Glomerular endothelial cell (primary cell): ENCODE measurements around the gene CDT1. TPM values are rescaled to one million over a fixed set of nuclear protein-coding genes. Genes with fewer than 3 reads are reported as not detected.
"Not testable (repeated sequence)": the region's sequence is repeated elsewhere in the genome, so short reads cannot be mapped to it uniquely, and the experiment has no call there.

Source experiments
- DNase-seq: peaks from one replicate; pipeline ENCODE4 v3.0.0-alpha.2; 2011; ENCODE audit warnings: low read depth, low spot score; ENCODE audit errors: extremely low read depth
- total RNA-seq: library from RNA; depleted of rRNA; stranded (reverse); fragments of >200 nt; gene quantifications from 2 replicates; pipeline ENCODE4 v1.2.3, GENCODE V29; 2015

Gene CDT1
- total RNA-seq, 1 donor from 2014 or later: 17.8 TPM

DNA sequence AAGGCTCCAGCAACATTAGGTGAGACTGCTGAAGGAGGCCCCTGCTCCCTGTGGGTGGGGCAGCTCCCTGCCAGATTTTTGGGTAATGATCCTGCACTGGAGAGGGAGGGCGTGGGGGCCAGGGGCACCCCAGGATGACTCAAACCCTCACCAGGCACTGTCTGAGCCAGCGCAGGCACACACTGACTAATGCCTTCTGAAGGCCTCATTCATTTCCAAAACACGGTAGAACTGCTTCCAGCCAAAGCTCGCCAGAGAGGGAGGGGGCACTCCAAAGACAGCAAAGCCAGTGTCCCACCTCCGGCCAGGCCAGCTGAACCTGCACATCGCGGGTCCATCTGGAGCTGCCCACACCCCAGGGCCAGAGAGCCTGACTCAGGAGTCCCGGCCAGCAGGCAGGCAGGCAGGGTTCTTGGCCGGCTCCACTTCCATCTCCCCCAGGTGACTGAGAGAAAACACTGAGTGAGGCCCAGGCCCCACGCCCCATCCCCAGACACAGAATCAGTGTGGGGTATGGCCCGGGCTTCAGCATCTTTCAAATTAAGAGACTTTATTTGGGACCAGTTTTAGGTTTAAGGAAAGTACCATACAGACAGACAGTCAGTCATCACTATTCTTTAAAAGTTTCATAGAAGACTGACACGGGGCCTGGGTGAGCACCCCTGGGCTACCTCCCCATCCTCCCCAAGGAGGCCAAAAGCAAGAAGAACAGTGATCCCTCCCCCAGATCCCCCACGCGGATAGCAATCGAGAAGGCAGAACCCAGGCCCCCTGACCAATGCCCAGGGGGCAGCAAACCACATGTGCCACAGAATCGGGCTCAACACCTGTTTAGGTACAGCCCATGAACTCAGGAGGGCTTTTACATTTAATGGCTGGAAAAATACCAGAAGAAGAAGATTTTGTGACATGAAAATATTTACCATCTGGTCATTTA, 20.9 kb upstream of the CDT1 start:
- DNase-seq: no peak

DNA sequence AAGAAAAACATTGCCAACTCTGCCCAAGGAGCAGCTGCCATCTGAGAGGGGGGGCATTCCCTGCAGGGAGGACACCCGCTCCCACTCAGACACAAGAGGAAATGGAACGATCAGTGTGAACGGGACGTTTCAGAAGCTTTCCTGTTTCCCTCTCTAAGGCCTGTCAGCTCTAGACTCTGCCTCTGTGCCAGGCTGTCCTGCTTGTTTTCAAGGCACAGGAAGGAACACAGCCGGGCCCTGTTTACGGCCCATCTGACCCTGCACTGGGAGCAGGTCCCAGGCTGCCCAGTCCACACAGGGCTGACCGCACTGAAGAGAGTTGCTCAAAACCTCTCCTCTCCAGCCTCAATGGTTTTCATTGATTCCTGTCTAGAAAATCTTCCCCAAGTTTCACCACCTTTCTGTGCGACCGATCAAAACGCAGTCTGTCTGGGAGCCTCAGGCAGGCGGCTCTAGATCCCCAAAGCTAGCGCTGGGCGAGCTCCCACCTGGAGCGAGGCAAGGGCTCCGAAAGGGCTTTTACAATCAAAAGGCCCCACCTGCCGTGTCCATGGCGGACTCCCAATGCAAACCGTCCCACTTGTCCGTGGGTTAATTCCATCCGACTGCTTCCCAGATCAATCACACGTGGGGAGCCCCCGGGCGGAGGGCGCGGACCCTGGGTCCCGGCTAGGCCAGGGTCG, 20.1 kb upstream of the CDT1 start:
- no peak for DNase-seq

DNA sequence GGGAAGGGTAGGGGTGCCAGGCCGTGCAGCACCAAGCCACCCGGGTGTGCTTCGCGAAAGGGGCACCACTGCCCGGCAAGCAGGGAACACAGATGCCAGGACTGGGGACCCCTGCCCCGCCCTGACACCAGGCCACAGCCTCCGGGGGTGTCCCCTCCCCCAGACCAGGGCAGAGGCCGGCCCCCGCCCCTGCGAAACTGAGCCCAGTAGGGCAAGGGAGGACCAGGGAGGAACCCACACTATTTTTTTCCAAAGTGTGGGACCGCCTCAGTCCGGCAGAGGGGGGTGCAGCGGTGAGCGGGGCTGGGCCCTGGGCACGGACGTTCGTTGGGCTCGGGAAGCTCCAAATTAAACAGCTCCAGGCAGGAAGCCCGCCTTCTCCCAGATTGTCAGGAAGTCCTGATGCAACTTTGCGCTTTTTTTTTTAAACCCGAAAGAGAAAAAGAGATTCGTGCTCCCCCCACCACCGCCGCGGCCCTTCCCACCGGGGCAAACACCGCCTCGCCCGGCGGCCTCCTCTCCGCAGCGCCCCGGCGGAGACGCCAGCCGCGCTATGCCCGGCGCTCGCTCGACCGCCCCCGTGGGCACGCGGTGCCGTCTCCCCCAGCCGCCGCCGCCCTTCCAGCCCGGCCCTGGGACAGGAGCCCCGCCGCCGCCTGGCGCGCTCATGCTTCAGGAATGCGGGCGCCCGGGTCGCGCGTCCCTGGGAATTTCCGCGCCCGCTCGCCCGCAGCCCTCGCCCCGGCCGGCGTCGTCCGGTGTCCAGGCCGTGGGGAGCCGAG, 19.3 kb upstream of the CDT1 start:
- no peak for DNase-seq

DNA sequence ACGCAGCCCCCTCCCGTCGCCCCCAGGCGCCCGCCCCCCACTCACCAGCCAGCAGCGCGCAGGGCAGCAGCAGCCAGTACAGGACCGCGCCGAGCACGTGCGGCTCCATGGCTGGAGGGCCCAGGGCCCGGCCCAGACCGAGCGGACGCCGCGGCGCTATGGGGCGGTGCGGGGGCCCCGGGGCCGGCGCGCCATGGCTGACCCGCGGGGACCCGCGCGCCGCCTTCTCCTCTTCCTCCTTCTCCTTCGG, 18.8 kb upstream of the CDT1 start:
- no peak for DNase-seq

DNA sequence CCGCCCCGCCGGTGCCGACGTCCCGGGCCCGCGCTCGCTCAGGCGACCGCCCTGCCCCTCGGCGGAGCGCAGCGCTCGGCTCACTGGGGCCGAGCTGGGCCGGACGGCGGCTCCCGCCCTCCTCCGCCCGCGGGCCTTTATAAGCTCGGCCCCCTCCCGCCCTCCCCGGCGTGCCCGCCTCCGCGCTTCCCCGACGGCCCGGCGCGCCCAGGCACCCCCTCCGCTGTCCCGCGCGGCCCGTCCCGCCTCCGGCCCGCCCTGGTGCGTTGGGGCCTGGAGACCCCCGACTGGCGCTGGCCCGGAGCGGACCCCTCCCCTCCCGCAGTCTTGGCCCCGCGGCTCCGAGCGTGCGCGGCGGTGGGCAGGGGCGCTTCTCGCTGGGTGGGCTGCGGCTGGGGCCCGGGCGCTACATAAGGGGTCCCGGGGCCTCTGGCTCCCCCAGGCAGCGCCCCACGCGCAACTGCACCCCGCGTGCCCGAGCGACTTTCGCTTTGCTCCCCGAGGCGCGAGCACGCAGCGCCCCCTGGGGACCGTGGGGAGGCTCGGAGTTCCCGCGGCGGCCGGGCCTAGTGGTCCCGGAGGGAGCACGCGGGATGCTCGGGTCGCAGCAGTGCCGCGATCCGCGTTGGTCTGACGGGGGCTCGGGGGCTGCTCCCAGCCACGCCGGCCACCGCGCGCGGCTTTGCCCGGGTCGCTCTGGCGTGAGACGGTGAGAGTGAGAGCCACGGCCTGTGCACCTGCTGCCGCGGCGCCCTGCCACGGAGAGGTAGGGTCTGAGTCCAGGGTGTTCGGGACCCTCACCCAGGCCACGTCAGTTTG, 18.3 kb upstream of the CDT1 start, which contains the start of gene PIEZO1:
PIEZO1 (minus strand) TSS at position 115 of the 819 bp plus-strand sequence. CDS start 256 bp downstream, outside the sequence.
- DNase-seq: no peak

DNA sequence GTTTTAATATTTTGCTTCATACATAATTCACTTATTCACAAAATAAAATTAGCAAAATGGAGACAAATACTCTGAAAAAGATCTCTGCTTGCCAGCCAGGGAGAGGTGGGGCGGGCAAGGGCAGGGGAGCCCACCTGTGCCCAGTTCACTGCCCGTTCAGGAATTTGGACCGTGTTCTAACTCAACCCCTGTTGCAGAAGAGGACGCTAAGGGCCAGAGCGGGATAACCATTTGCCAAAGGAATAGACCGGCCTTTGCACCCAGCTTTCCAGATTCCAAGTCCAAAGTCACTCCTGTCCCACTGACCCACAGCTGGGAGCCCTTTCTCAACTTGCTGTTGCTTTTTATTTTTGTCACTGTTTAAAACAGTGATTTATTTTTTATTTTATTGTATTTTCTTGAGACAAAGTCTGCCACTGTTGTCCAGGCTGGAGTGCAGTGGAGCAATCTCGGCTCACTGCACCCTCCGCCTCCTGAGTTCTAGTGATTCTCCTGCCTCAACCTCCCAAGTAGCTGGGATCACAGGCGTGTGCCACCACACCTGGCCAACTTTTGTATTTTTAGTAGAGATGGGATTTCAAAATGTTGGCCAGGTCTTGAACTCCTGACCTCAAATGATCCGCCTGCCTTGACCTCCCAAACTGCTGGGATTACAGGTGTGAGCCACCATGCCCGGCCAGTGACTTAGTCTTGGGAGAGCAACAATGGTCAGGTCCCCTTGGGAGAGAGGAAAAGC, 15.8 kb upstream of the CDT1 start:
- no peak for DNase-seq

DNA sequence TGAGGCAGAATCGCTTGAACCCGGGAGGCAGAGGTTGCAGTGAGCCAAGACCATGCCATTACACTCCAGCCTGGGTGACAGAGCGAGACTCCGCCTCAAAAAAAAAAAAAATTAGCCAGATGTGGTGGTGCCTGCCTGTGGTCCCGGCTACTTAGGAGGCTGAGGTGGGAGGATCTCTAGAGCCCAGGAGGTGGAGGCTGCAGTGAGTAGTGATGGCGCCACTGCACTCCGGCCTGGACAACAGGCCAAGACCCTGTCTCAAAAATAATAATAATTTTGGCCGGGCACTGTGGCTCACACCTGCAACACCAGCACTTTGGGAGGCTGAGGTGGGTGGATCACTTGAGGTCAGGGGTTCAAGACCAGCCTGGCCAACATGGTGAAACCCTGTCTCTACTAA, 14.8 kb upstream of the CDT1 start:
- DNase-seq: not testable (repeated sequence)

DNA sequence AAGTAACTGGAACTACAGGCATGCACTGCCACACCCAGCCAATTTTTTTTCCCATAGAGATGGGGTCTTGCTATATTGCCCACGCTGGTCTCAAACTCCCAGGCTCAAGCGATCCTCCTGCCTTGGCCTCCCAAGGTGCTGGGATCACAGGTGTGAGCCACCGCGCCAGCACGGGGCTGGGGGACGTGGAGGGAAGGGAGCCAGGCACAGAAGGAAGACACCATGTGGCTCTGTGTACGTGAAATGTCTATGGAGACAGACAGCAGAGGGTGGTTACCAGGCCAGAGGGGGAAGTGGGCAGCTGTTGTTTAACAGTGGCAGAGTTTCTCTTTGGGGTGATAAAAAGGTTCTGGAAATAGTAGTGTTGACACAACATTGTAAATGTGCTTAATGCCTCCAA, 14.0 kb upstream of the CDT1 start:
- no peak for DNase-seq

DNA sequence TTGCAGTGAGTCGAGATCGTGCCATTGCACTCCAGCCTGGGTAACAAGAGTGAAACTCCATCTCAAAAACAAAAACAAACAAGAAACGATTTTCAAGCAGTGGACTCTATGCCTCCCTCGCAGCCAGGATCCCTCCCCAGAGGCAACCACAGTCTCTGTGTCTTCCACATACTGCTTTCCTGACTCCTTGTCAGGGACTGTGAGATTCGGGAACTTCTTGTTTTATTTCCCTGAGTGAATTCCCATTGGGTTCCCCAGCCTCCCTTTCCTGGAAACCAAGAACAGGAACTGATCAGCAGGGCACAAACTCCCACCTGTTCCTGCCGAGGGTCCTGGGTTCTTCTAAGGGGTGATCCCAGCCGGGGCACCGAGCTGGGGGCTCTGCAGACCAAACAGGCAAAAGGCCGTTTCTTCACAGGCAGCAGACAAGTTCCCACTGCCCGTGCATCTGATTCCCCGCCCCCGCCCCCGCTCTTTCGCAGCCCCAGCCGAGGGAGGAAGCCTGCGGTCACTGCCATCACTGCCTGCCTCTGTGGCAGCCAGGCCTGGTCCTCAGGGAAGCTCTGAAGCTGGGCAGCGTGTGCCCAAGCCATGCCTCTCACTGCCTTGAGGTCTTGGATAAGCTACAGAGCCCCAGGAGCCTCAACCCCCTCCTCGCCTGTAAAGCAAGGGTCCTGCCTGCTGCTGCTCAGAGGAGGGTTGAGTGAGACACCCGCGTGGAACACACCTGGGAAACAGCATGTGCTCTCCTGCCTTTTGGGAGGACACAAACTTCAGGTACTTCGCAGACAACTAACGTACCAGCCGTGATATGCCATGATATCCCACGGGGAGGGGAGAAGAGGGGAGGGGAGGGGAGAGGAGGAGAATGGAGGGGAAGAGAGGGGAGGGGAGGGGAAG, 13.0 kb upstream of the CDT1 start:
- DNase-seq: no peak

DNA sequence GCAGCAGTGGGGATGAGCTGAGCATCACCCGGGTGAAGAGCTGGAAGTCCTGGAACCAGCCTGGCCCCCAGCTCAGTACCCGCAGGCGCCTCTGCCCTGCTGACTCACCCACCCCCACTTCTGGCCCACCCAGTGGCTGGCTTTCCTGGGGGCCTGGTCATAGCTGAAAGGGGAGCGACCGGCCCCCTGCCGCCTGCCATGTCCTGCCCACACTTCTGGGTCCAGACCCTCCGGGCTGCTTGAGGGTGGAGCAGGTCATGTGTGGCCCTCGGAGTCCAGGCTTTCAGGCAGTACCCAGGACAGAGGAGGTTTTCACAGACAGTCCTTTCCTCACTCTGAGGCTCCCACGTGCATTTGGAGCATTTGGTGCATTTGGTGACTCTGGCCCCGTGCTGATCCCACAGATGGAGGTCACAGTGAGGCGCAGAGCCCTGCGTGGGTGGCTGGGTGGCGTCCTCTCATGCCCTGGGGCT, 11.5 kb upstream of the CDT1 start:
- no peak for DNase-seq

DNA sequence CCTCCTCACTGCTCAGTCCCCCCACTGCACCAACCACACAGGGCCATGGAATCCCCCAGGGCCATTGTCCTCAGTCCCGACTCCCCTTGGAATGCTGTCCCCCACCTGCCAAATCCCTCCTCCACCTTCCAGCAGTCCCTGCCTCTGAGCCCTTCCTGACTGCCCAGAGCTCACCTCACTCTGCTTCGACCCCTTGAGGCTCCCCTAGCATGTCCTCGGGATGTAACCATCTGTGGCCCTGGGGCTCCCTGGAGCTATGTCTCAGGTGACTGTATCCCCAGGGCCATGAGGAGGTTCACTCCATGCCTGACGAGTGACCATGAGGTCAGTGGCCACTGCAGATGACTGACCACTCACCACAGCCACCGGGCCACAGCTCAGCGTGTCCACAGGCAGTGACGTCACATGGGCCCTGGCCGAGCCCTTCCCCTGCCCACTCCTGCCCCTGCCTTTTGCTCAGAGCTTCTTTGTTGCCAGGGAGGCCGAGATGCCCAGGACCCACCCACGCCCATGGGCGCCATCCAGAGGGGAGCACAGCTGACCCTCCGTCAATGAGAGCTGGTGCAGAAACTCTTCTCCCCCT, 10.8 kb upstream of the CDT1 start:
- DNase-seq: no peak

DNA sequence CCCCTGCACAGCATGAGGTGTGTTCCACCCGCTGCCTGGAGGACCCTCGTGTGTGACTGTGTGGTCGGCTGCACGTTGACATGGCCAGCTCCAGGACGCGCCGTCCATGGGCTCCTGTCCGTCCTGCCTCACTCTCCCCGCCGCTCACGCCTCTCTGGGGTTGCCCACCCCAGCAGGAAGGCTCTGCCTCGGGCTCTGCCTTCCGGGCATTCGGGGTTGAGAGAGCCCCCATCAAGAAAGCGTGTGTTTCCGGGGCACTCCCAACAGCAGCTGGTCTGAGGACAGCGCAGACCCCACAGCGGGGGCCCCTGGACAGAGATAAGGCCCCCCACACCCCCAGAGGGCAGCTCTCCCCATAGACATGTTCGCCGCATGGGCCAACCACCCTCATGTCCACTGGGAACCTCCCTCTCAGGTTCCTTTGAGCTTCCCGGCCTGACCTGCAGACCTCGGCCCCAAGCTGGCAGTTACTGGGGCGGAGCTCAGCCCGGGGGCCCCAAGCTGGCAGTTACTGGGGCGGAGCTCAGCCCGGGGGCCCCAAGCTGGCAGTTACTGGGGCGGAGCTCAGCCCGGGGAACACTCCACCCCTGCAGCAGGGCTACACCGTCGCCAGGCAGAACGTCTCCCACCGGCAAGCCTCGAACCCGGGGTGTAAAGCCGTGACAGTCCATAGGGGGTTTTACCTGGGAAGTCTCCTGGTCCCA, 10.2 kb upstream of the CDT1 start:
- DNase-seq: no peak

DNA sequence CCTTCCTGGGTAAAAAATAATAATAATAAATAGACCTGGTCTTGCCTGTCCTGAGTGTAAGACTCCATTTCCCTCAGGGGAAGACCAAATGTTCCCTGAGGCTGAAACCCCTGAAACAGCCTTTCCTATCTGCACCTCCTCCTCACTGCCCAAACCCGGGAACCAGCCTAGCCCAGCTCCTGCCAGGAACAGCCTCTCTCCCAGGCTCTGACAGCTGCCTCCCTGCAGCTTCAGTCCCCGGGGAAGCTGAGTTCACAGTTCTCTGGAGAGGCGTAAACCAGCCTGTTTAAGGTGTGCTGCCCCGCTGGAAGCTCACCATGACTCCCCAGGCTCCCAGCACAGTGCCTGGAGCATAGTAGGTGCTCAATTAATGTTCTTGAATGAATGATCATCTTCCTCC, 7.3 kb upstream of the CDT1 start:
- DNase-seq: no peak

DNA sequence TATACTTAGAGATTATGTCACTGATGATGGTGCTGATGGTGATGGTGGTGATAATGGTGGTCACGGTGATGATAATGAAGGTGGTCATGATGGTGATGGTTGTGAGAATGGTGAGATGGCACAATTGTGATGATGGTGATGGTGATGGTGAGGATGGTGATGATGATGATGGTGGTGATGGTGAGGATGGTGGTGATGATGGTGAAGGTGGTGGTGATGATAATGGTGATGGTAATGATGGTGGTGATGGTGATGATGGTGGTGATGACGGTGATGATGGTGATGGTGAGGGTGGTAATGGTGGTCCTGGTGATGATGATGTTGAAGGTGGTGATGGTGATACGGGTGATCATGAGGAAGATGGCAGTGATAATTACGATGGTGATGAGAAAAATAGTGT, 5.5 kb upstream of the CDT1 start:
- DNase-seq: no peak

DNA sequence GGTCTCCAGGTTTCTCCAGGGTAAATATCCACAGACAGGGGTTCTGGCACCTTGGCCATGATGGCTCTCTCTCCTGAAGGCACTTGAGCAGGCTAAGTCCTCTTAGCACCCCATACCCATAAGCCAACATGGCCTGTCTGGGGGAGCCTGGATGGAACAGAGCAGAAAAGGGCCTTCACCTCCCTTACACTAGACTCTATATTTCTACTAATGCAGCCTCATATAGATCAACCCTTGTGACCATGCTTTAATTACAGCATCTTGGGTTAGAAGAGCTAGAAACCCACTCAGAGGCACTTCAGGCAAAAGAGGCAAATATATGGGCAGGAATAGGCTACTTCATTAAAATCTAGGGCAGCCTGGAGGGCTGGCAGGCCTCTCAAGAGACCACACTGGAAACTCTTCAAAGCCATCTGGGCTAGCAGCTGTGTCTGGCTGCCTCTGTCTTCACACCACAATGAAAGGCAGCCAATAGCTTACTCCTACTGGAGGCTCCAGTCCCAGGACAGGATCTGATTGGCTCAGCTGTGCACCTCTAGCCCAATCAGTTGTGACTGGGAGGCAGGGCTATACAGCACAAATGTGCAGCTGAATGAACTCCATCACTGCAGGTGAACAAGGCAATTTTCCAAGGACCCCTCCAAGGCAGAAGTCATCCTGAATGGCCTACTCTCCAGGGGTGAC, 4.7 kb upstream of the CDT1 start:
- no peak for DNase-seq

DNA sequence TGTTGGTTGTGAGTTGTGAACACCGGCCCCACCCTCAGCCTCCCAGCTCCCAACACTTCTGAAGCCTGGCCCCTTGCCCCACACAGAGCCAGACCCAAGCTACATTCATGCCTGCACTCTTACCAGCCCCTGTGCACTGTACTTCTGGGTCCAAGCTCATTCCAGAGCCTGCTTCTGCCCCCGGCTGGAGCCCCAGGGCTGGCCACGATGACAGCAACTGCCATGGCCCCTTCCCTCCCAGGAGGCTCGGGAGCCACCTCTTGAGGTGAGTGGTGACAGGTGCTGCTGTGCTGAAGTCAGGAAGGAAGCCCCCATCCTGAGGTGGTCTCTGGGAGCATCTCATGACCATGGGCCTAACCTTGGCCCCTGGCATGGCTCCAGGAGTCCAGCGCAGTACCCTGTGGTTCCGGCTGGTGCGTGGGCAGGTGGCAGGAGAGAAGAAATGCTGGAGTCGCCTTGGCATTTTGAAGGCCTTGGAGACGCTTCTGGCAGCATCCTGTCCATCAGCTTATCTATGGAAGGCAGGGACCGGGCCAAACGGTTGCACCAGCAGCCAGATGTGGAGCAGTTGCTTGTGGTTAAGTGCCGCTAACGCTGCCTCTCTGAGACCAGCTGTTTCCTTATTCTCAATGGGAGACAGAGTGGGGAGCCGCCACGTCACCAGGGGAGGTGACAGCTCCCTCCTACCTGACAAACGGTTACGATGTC, 3.9 kb upstream of the CDT1 start:
- no peak for DNase-seq

DNA sequence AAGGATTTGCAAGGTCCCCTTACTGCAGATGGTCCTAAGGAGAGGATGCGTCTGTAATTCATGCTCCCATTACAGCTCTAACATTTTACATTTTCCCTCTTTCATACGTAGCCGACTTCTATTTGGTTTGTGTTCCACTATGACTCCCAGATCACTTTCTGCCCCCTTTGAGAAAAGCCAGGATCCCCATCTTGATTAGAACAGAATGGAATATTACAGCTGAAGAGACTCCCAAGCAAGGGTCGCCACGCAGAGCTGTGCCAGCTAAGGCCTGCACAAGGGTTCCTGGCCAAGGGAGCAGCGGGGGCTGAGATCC, 3.4 kb upstream of the CDT1 start:
- no peak for DNase-seq
